ENCODE results near the gene CDC42EP1.
"Not testable (repeated sequence)": the region's sequence is repeated elsewhere in the genome, so short reads cannot be mapped to it uniquely, and the experiment has no call there.

Gene CDC42EP1

DNA sequence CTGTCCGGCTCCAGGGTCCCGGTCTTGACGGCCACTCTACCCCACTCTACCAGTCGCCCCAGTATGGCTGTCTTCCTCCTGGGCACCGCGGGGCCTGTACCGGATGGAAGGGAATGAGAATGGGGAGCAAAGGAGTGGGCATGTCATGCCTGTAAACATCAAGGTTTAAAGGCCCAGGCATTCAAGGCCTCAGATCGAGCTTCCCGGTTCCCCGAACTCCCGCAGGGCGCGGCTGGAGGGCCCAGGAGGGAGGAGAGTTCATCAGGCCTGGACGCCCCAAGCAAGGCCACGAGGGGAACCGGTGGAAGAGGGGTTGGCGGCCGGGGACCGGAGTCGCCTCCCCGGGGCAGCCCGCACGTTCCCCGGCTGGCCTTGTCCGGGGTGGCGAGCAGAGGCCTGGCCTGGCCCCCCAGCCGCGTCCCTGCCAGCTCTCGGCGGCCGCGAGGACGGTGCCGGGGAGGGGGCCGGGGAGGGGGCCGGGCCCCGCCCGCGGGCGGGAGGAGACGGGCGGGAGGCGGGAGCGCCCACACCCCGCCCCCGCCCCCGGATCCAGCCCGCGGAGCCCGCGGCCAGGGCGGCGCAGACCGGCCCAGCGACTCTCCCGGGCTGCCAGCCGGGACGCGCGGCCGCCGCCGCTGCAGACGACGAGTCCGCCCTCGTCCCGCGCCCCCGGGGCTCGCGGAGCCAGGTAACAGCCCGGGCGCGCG, at the start of gene CDC42EP1:
TSS of gene CDC42EP1 (plus strand) at position 580 of the 707 bp plus-strand sequence. CDS start 5,870 bp downstream, outside the sequence.
- no peak for DNase-seq (ENCODE audit: low read depth)

DNA sequence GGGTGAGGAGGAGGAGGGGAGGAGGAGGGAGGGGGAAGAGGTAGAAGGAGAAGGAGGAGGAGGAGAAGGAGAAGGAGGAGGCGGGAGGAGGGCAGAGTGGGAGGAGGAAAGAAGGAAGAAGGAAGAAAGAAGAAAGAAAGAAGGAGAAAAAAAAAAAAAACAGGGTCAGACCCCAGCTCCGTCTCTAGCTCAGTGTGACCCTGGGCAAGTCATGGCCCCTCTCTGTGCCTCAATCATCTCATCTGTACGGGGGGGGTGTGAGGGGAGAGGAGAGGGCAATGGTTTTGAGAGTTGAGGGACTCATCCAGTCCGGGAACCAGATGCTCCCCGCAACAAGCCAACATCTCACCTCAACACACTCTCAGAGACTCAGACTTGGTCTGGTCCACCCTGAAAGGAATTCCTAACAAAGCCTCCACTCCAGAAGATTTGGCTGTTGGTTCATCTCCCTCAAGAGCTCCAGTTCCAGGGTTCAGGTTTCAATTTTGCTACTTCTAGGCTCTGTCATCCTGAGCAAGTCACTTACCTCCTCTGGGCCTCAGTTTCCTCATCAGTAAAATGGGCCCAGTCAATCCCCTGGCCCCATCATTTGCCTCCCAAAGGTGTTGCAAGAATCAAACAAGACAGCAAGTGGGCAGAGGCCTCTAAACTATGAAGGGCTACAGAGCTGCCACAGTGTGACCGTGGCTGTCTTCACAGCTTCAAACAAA, 48.7 kb upstream of the CDC42EP1 start:
- no peak for DNase-seq (ENCODE audit: low read depth)

- no peak for DNase-seq (ENCODE audit: low read depth)
These were observed 45.7 kb upstream of the CDC42EP1 start for GRCh38 chr22:37514526-37515051.

DNA sequence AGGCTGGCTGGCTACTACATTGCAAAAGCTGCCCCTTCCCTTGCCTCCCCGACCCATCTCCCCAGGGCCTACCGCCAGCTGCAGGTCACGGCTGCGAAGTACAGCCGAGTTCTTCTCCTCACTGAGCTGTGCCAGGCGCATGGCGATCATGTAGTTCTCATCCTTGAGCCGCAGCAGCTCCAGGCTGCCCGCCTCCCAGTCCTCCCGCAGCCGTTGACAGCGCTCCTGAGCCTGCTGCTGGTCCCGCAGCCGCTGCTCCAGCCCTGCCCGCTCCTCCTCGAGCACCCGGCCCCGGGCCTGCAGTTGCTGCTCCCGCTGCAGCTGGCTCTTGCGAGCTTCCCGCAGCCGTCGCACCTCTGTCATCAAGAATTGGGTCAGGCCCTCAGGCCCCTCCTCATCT, 44.4 kb upstream of the CDC42EP1 start:
- no peak for DNase-seq (ENCODE audit: low read depth)

GRCh38 chr22:37516456-37516855, 43.8 kb upstream of the CDC42EP1 start:
- DNase-seq (ENCODE audit: low read depth) = no peak

GRCh38 chr22:37517826-37518450, 42.3 kb upstream of the CDC42EP1 start:
- DNase-seq (ENCODE audit: low read depth) = no peak

GRCh38 chr22:37518509-37519267, 41.6 kb upstream of the CDC42EP1 start:
- DNase-seq (ENCODE audit: low read depth) = no peak

GRCh38 chr22:37519268-37520195, 40.7 kb upstream of the CDC42EP1 start, which contains the start of gene CARD10:
TSS of gene CARD10 (minus strand) at chr22:37519415. CDS start at chr22:37519200, 215 bp downstream.
- DNase-seq (ENCODE audit: low read depth) = no peak

DNA sequence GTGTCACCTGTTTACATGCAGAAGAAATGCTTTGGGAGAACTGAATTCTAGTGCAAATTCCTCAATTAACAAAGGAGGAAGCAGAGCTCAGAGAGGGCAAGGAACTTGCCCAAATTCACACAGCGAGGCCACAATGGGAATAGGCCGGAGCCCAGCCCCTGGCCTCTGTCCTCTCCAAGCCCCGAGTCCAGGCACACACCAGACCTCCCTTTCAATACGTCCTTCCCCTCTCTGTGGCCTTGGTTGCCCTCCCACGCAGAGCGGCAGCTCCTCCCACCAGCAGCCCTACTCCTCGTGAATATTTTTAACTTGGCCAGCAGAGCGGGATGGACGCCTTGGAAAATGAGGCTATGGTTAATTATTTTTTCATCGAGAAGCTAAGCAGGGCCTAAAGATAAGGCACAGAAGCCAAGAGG, 39.5 kb upstream of the CDC42EP1 start:
- no peak for DNase-seq (ENCODE audit: low read depth)

DNA sequence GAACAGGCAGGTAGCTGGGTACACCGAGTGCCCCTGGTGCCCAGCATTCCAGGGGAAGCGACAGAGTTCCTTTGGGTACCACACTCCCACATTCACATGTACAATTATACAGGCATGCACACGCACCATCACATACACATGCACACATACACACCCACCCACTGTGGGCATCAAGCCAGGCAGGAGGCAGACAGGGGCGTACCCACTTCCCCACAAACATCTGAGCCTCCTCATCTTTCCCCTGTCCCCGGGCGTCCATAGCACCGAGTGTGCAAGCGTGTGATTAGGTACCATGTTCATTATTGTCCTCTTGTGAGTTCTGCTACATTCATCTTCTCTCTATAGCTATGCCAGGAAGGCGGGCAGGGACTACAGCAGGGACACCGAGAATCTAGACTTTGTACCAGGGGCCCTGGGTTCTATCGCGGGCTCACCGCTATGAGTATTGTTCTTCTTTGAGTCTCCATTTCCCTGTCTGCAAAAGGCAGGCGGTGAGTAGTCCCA, 39.0 kb upstream of the CDC42EP1 start:
- DNase-seq (ENCODE audit: low read depth) = no peak

GRCh38 chr22:37522482-37522881, 37.8 kb upstream of the CDC42EP1 start:
- DNase-seq (ENCODE audit: low read depth) = no peak

GRCh38 chr22:37525073-37525745, 35.1 kb upstream of the CDC42EP1 start:
- no peak for DNase-seq (ENCODE audit: low read depth)

DNA sequence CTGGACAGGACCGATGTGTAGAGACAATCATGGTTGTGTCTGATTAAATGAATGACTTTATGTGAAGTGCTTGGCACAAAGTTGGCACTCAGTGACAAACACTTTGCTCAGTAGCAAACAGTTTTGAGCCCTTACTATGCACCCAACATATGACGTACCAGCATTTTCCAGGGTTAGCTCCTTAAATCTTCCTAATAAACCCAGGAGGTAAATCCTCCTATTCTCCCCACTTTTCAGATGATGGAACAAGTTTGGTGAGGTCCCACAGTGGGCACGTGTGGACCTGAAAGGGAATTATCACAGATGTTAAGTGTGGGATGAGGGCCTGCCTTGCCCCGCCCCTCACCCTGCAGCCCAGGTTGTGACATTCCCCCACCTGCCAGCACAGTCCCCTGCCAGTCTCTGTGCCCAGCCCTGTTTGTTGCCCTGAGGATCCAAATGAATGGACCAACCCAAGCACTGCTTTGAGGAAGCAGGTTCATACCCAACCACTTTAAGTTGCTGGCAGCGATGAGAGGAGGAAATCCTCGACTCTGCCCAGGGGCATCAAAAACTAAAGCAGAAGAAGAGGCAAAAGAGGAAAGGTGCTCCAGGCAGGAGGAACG, 34.4 kb upstream of the CDC42EP1 start:
- no peak for DNase-seq (ENCODE audit: low read depth)

GRCh38 chr22:37526376-37526775, 33.9 kb upstream of the CDC42EP1 start:
- DNase-seq (ENCODE audit: low read depth) = no peak

DNA sequence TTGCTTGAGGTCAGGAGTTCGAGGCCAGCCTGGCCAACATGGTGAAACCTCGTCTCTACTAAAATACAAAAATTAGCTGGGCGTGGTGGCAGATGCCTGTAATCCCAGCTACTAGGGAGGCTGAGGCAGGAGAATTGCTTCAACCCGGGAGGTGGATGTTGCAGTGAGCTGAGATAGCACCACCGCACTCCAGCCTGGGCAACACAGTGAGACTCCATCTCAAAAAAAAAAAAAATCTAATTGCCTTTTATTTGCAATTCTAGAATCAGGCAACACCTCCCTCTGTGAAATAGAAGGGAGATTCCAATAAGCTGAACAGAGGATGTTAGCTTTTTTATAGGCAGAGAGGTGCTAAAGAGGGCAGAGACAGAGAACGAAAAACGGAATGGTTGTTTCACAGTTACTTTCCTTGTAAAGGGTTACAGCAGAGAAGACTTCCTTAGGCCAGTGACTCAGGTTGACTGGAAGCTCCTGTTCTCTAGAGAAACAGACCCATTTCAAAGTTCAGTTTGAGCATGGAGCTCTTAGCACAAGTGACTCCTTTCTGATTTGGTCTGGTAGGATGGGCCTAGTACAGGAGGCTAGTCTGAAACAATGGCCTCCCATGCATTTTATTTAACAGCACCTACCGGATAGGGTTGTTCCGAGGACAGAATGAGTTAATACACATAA, 33.1 kb upstream of the CDC42EP1 start:
- not testable (repeated sequence) for DNase-seq (ENCODE audit: low read depth)

- DNase-seq (ENCODE audit: low read depth) = not testable (repeated sequence)
These were observed 32.3 kb upstream of the CDC42EP1 start for GRCh38 chr22:37527952-37528351.

- no peak for DNase-seq (ENCODE audit: low read depth)
These were observed 30.5 kb upstream of the CDC42EP1 start for GRCh38 chr22:37529652-37530345.

- DNase-seq (ENCODE audit: low read depth) = no peak
These were observed 26.3 kb upstream of the CDC42EP1 start for GRCh38 chr22:37533995-37534394.

Data from stimulated activated CD8-positive, alpha-beta memory T cell treated with anti-CD3 and anti-CD28 coated beads, Interleukin-7, amount 100 ng/mL, for 24 hours (primary cell).